HepG2 (cell line): ENCODE data around the gene PFKL. TPM values are rescaled to one million over a fixed set of nuclear protein-coding genes. Genes with fewer than 3 reads are reported as not detected.

ENCODE experiments used
- ATAC-seq: fragments of 200-7000 bp; cut with Tn5 transposase; 3 replicates; pipeline ENCODE4 v1.9.1; 2020; ENCODE audit warnings: mild to moderate bottlenecking, moderate library complexity
- BruUV-seq: library from RNA; stranded (reverse); fragments of 400-500 nt; replicated peaks from 2 replicates; lab custom pipeline; 2021; lab: Mats Ljungman, UMichigan
- CTCF ChIA-PET: fragments of 300-600 bp; formaldehyde crosslinking; extraction: SDS; loops from one replicate; lab custom pipeline; 2021; ENCODE audit warnings: low total read pairs, inconsistent platforms, low intra/inter-chr PET ratio; lab: Yijun Ruan, JAX
- POLR2A ChIA-PET: fragments of 350-600 bp; sonication (Branson Sonifier 250); formaldehyde crosslinking; loops from one replicate; lab custom pipeline; 2020; ENCODE audit warnings: antibody characterized with exemption, inconsistent platforms; lab: Yijun Ruan, JAX
- DNase-seq: peaks from one replicate; pipeline ENCODE4 v3.0.0-alpha.2; 2015; ENCODE audit warnings: low spot score
- FAIRE-seq: peaks from 3 replicates; lab custom pipeline; 2011; peaks lifted over from hg19 to GRCh38; lab: Jason Lieb, UNC
- H2AFZ ChIP-seq: one replicate; pipeline ENCODE4 v1.6.1; 2011; ENCODE audit warnings: low read length, inconsistent platforms
- H3K27ac ChIP-seq: fragments of 300-600 bp; 3 replicates; pipeline ENCODE4 v1.8.0; 2011; ENCODE audit warnings: mixed run types, mild to moderate bottlenecking, mixed read lengths, low read length, inconsistent platforms; ENCODE audit not compliant: insufficient read depth; ENCODE audit errors: extremely low read length
- H3K27me3 ChIP-seq, 2 experiments: fragments of 200-600 bp in 1 of 2; 2 replicates in 1 of 2; 3 replicates in 1 of 2; pipeline versions ENCODE4 v1.6.0 to v1.8.0; 2011; ENCODE audit warnings: low read length in 2 of 2, mild to moderate bottlenecking in 2 of 2, moderate library complexity in 2 of 2, inconsistent platforms in 1 of 2; ENCODE audit not compliant: insufficient read depth in 2 of 2, control insufficient read depth in 1 of 2
- H3K36me3 ChIP-seq, 2 experiments: fragments of 200-600 bp in 1 of 2; replicated peaks in 1 of 2; 2 replicates in 1 of 2; 3 replicates in 1 of 2; pipeline versions ENCODE4 v1.5.1 to v1.8.0; 2011; ENCODE audit warnings: low read length in 2 of 2, inconsistent platforms in 1 of 2; ENCODE audit not compliant: insufficient read depth in 2 of 2, control insufficient read depth in 1 of 2
- H3K4me1 ChIP-seq: 2 replicates; pipeline ENCODE4 v1.5.1; 2012; ENCODE audit warnings: low read length, inconsistent platforms; ENCODE audit not compliant: insufficient read depth
- H3K4me2 ChIP-seq: 2 replicates; pipeline ENCODE4 v1.6.0; 2011; ENCODE audit warnings: low read depth, low read length, inconsistent platforms
- H3K4me3 ChIP-seq, 3 experiments: fragments of 200-600 bp in 1 of 3; sonication (generic), shearing (Covaris generic) in 1 of 3; replicated peaks in 1 of 3; 2 replicates each; pipeline ENCODE4 v1.5.1; 2011 to 2016; ENCODE audit warnings: low read length in 3 of 3, inconsistent platforms in 2 of 3, low read depth in 2 of 3, mild to moderate bottlenecking in 2 of 3, control low read depth in 1 of 3, mixed read lengths in 1 of 3; ENCODE audit not compliant: insufficient read depth in 1 of 3
- H3K79me2 ChIP-seq: one replicate; pipeline ENCODE4 v1.6.1; 2011; ENCODE audit warnings: low read length, inconsistent platforms; ENCODE audit not compliant: insufficient read depth
- H3K9ac ChIP-seq: 2 replicates; pipeline ENCODE4 v1.6.0; 2011; ENCODE audit warnings: mild to moderate bottlenecking, low read depth, low read length, inconsistent platforms; ENCODE audit not compliant: insufficient read depth
- H3K9me3 ChIP-seq: 2 replicates; pipeline ENCODE4 v1.5.1; 2012; ENCODE audit warnings: mild to moderate bottlenecking, low read length
- H4K20me1 ChIP-seq: 2 replicates; pipeline ENCODE4 v1.6.0; 2011; ENCODE audit warnings: inconsistent platforms, mild to moderate bottlenecking, low read length, moderate library complexity; ENCODE audit not compliant: insufficient read depth
- HOXA7 ChIP-seq: sonication (generic); formaldehyde crosslinking; IDR thresholded peaks from 2 replicates; pipeline ENCODE4 v1.8.1; 2022; ENCODE audit warnings: mild to moderate bottlenecking, missing genetic modification reagents, moderate library complexity
- POLR2G ChIP-seq: fragments of 200-400 bp; formaldehyde crosslinking; IDR thresholded peaks from 2 replicates; pipeline ENCODE4 v1.6.1; 2018; ENCODE audit warnings: mild to moderate bottlenecking, low read depth, low read length, moderate library complexity
- SOX6 ChIP-seq, 2 experiments: fragments of 450-650 bp in 1 of 2; sonication (generic) in 1 of 2; formaldehyde crosslinking in 1 of 2; IDR thresholded peaks; 2 replicates each; pipeline versions ENCODE4 v1.4.0 to v1.6.1; 2017 to 2020; ENCODE audit warnings: antibody characterized with exemption in 1 of 2, mild to moderate bottlenecking in 1 of 2, missing genetic modification reagents in 1 of 2
- ZNF10 ChIP-seq: sonication (generic); formaldehyde crosslinking; IDR thresholded peaks from 2 replicates; pipeline ENCODE4 v1.4.0; 2020; ENCODE audit warnings: mild to moderate bottlenecking, low read depth, missing genetic modification reagents, borderline replicate concordance
- ZNF260 ChIP-seq: sonication (generic); formaldehyde crosslinking; IDR thresholded peaks from 2 replicates; pipeline ENCODE4 v1.4.0; 2020; ENCODE audit warnings: missing genetic modification reagents, low read depth, mild to moderate bottlenecking, borderline replicate concordance
- ZNF749 ChIP-seq: sonication (generic); formaldehyde crosslinking; IDR thresholded peaks from 2 replicates; pipeline ENCODE4 v1.8.0; 2022; ENCODE audit warnings: mild to moderate bottlenecking, missing genetic modification reagents, moderate library complexity, borderline replicate concordance
- WGBS: methylation state at CpG from one replicate; pipeline ENCODE4 v1.1.6; 2017; ENCODE audit warnings: low lambda C conversion rate; 5-methylcytosine and 5-hydroxymethylcytosine counted together
- in situ Hi-C: cut with HindIII; loops from 2 replicates; pipeline ENCODE4 v1.10.0; 2017; ENCODE audit warnings: low pct_unique_long_range_greater_than_20kb; ENCODE audit not compliant: extremely low pct_ligation_motif_present
- intact Hi-C: fragments of 100-400 bp; cut with micrococcal nuclease; formaldehyde crosslinking; loops from one replicate; pipeline ENCODE4 v1.10.0; 2022; ENCODE audit not compliant: unreplicated experiment
- polyA plus RNA-seq, 8 experiments: library from polyadenylated mRNA; depleted of rRNA in 3 of 8; stranded (reverse) in 7 of 8; unstranded in 1 of 8; fragments of >200 nt; fragmentation: Illumina TruSeq in 4 of 8; extraction: Trizol in 4 of 8; gene quantifications; 2 replicates each; pipeline versions ENCODE4 v1.2.1 to v1.2.3, GENCODE V29; 2011 to 2016; ENCODE audit warnings: low read depth in 4 of 8, missing spikeins in 1 of 8, mixed read lengths in 1 of 8; ENCODE audit not compliant: insufficient read depth in 1 of 8
- total RNA-seq, 5 experiments: library from RNA; depleted of rRNA; stranded (reverse); fragments of >200 nt; fragmentation: Illumina TruSeq; extraction: Trizol; gene quantifications; 2 replicates each; pipeline ENCODE4 v1.2.3, GENCODE V29; 2016; ENCODE audit warnings: low read depth in 1 of 5
- TF ChIP-seq, protein P1 (sequence below): IDR thresholded peaks from 2 replicates; pipeline ENCODE4 v1.6.1; 2016; ENCODE audit warnings: low read depth, borderline replicate concordance
- TF ChIP-seq, protein P2 (sequence below): sonication (generic); formaldehyde crosslinking; IDR thresholded peaks from 2 replicates; pipeline ENCODE4 v1.4.0; 2020; ENCODE audit warnings: missing genetic modification reagents
- TF ChIP-seq, protein P3 (sequence below): sonication (generic); formaldehyde crosslinking; IDR thresholded peaks from 2 replicates; pipeline ENCODE4 v1.5.0; 2020; ENCODE audit warnings: missing genetic modification reagents, mild to moderate bottlenecking, borderline replicate concordance

The PFKL gene
- total and polyA plus RNA-seq, 2 of the 13 experiments (the other 11 are each of a cell fraction or from before 2014, with no cell fraction given), result 92.8 to 106 TPM

DNA sequence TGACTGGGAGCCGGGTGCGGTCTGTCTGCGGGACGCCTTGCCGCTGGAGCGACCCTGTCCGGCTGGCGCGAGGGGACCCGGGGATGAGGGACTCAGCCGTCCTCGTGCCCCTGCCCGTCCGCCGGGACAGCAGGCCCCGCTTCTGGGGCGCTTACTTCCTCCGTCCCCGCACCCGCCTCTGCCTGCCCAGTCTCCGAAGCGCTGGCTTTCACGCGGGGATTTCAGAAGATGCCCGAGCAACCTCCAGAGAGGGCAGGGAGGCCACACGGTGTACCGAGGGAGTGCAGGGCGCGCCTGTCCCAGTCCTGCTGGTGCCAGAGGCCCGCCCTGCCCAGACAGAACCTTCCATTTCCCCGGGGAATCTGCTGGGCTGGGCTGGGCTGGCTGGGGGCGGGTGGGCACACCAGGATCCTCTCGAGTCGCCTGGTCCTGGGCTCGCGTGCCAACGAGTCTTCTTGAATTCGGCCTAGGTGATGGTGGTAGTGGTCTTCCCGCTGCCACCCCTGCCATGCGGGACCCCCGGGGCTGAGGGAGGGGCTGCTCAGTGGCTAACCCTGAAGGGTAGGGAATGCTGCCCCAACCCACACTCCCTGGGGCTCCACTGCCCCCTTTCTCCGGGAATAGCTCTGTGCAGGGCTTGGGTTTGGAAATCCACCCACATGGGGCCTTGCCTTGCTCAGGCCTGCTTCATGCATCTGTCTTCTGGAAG, 51.1 kb downstream of the PFKL start:
- Histone ChIP-seq H3K79me2 (no peaks in the 10 kb centered on the region), H2AFZ (no peak overlapping the region), H3K9me3 (no peaks in the 10 kb centered on the region), H3K4me3 (no peak overlapping the region), H3K4me2 (no peak overlapping the region), H4K20me1 (no peaks in the 10 kb centered on the region), H3K27me3 (peaks cover 2 to 17% of the 10 kb centered on the region in 2 experiments; a peak in 4 of 5 replicates), H3K36me3 (no peaks in the 10 kb centered on the region), H3K4me1 (peaks cover 22% of the 10 kb centered on the region), H3K9ac (no peak overlapping the region), H3K27ac (no peak overlapping the region)
- no peak for ATAC-seq
- in situ Hi-C loops, result no loop called here
- no peak for DNase-seq
- CTCF ChIA-PET, result no interaction called here
- FAIRE-seq, result no peak
- POLR2A ChIA-PET, result no interaction called here
- intact Hi-C loops, result no loop called here
- 48% methylated on average over 5 of the region's 42 CpGs for WGBS
- no TSS peak for BruUV-seq
- TF ChIP-seq HOXA7 (no peak), ZNF260 (no peak), ZNF749 (CRISPR knock-in tag) (no peak), POLR2G (no peak), ZNF10 (CRISPR knock-in tag) (no peak), SOX6 (IDR thresholded peaks at IDR 0.05) (no peak), SOX6 (CRISPR knock-in tag; IDR thresholded peaks at IDR 0.05) (no peak)
- TF ChIP-seq, protein P1, sequence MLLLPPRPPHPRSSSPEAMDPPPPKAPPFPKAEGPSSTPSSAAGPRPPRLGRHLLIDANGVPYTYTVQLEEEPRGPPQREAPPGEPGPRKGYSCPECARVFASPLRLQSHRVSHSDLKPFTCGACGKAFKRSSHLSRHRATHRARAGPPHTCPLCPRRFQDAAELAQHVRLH, result no peak
- TF ChIP-seq, protein P2, sequence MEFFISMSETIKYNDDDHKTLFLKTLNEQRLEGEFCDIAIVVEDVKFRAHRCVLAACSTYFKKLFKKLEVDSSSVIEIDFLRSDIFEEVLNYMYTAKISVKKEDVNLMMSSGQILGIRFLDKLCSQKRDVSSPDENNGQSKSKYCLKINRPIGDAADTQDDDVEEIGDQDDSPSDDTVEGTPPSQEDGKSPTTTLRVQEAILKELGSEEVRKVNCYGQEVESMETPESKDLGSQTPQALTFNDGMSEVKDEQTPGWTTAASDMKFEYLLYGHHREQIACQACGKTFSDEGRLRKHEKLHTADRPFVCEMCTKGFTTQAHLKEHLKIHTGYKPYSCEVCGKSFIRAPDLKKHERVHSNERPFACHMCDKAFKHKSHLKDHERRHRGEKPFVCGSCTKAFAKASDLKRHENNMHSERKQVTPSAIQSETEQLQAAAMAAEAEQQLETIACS (CRISPR knock-in tag), result no peak
- TF ChIP-seq, protein P3, sequence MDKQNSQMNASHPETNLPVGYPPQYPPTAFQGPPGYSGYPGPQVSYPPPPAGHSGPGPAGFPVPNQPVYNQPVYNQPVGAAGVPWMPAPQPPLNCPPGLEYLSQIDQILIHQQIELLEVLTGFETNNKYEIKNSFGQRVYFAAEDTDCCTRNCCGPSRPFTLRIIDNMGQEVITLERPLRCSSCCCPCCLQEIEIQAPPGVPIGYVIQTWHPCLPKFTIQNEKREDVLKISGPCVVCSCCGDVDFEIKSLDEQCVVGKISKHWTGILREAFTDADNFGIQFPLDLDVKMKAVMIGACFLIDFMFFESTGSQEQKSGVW, result no peak
